ENCODE data around the gene ATAD1. TPM values are rescaled to one million over a fixed set of nuclear protein-coding genes. Genes with fewer than 3 reads are reported as not detected.

ATAD1 gene
- total and polyA plus RNA-seq, 2 donors = 22.1 to 33.5 TPM

- H3K9me3 ChIP-seq (ENCODE audit: control insufficient read depth in 2 of 2, insufficient read depth in 1 of 2, low read length in 1 of 2) = no peaks in the 10 kb centered on the region
- no peaks in the 10 kb centered on the region for H3K36me3 ChIP-seq (ENCODE audit: control insufficient read depth in 2 of 2, insufficient read depth in 2 of 2, low read length in 1 of 2)
- H3K4me3 ChIP-seq (ENCODE audit: low read length in 2 of 2) = no peak overlapping the region
- H3K4me1 ChIP-seq (ENCODE audit: control insufficient read depth in 2 of 2, insufficient read depth in 2 of 2, low read length in 2 of 2) = no peaks in the 10 kb centered on the region
- no peak overlapping the region for H3K27ac ChIP-seq (ENCODE audit: low read depth in 1 of 2, low read length in 1 of 2)
- H3K27me3 ChIP-seq (ENCODE audit: control insufficient read depth in 2 of 2, insufficient read depth in 1 of 2, low read length in 1 of 2) = no peaks in the 10 kb centered on the region
- no peak for DNase-seq (ENCODE audit: low read depth in 6 of 9, low spot score in 9 of 9)
Measured at GRCh38 chr10:87705339-87705738, 112.7 kb downstream of the ATAD1 start.

GRCh38 chr10:87703771-87704170 lies 114.3 kb downstream of the ATAD1 start:
- H3K27ac ChIP-seq (ENCODE audit: low read depth in 1 of 2, low read length in 1 of 2) = no peak overlapping the region
- no peak for DNase-seq (ENCODE audit: low read depth in 6 of 9, low spot score in 9 of 9)

GRCh38 chr10:87702973-87703294 lies 115.1 kb downstream of the ATAD1 start:
- H3K4me1 ChIP-seq (ENCODE audit: control insufficient read depth in 2 of 2, insufficient read depth in 2 of 2, low read length in 2 of 2) = no peaks in the 10 kb centered on the region
- H3K36me3 ChIP-seq (ENCODE audit: control insufficient read depth in 2 of 2, insufficient read depth in 2 of 2, low read length in 1 of 2) = no peaks in the 10 kb centered on the region
- no peaks in the 10 kb centered on the region for H3K9me3 ChIP-seq (ENCODE audit: control insufficient read depth in 2 of 2, insufficient read depth in 1 of 2, low read length in 1 of 2)
- WGBS = 92% methylated on average over 4 of the region's 4 CpGs
- DNase-seq (ENCODE audit: low read depth in 6 of 9, low spot score in 9 of 9) = no peak
- no peak overlapping the region for H3K27ac ChIP-seq (ENCODE audit: low read depth in 1 of 2, low read length in 1 of 2)
- H3K27me3 ChIP-seq (ENCODE audit: control insufficient read depth in 2 of 2, insufficient read depth in 1 of 2, low read length in 1 of 2) = no peaks in the 10 kb centered on the region
- H3K4me3 ChIP-seq (ENCODE audit: low read length in 2 of 2) = no peak overlapping the region

More at GRCh38 chr10:87703771-87704170, 114.3 kb downstream of the ATAD1 start:
- Histone ChIP-seq H3K36me3 (ENCODE audit: control insufficient read depth in 2 of 2, insufficient read depth in 2 of 2, low read length in 1 of 2) (no peaks in the 10 kb centered on the region), H3K27me3 (ENCODE audit: control insufficient read depth in 2 of 2, insufficient read depth in 1 of 2, low read length in 1 of 2) (no peaks in the 10 kb centered on the region), H3K4me1 (ENCODE audit: control insufficient read depth in 2 of 2, insufficient read depth in 2 of 2, low read length in 2 of 2) (no peaks in the 10 kb centered on the region), H3K9me3 (ENCODE audit: control insufficient read depth in 2 of 2, insufficient read depth in 1 of 2, low read length in 1 of 2) (no peaks in the 10 kb centered on the region), H3K4me3 (ENCODE audit: low read length in 2 of 2) (no peak overlapping the region)
- WGBS = 68% methylated on average over 1 of the region's 1 CpG

- Histone ChIP-seq H3K27ac (ENCODE audit: low read depth in 1 of 2, low read length in 1 of 2) (no peak overlapping the region), H3K4me1 (ENCODE audit: control insufficient read depth in 2 of 2, insufficient read depth in 2 of 2, low read length in 2 of 2) (no peaks in the 10 kb centered on the region), H3K36me3 (ENCODE audit: control insufficient read depth in 2 of 2, insufficient read depth in 2 of 2, low read length in 1 of 2) (no peaks in the 10 kb centered on the region), H3K9me3 (ENCODE audit: control insufficient read depth in 2 of 2, insufficient read depth in 1 of 2, low read length in 1 of 2) (no peaks in the 10 kb centered on the region), H3K27me3 (ENCODE audit: control insufficient read depth in 2 of 2, insufficient read depth in 1 of 2, low read length in 1 of 2) (no peaks in the 10 kb centered on the region), H3K4me3 (ENCODE audit: low read length in 2 of 2) (no peak overlapping the region)
- DNase-seq (ENCODE audit: low read depth in 6 of 9, low spot score in 9 of 9) = no peak
- 86% methylated on average over 9 of the region's 9 CpGs for WGBS
Measured at GRCh38 chr10:87702260-87702972, 115.6 kb downstream of the ATAD1 start.

Other genes with a start within 250 kb of the ATAD1 start
- gene PAPSS2, start 158.3 kb downstream of the ATAD1 start, total RNA-seq = 2.5 TPM
- 5.8 TPM for gene PAPSS2, start 158.3 kb downstream of the ATAD1 start, polyA plus RNA-seq
- 0.90 TPM for gene KLLN, start 45.3 kb upstream of the ATAD1 start, total RNA-seq
- gene KLLN, start 45.3 kb upstream of the ATAD1 start, polyA plus RNA-seq = 1.0 TPM
- 171 TPM for gene PTEN, start 45.4 kb upstream of the ATAD1 start, total RNA-seq
- 70.9 TPM for gene PTEN, start 45.4 kb upstream of the ATAD1 start, polyA plus RNA-seq

Data from thymus (tissue), 11 donors.